Upper lobe of left lung (tissue), 6 donors: ENCODE results near the gene ARHGEF7. TPM values are rescaled to one million over a fixed set of nuclear protein-coding genes. Genes with fewer than 3 reads are reported as not detected.

Source experiments
- ATAC-seq, 2 donors: fragments of 200-7000 bp; cut with Tn5 transposase; one replicate each; pipeline ENCODE4 v1.9.1; 2022; ENCODE audit warnings: mild to moderate bottlenecking in 2 of 2, moderate library complexity in 2 of 2; ENCODE audit not compliant: low FRiP score in 2 of 2
- DNase-seq, 2 donors: peaks; one replicate each; pipeline ENCODE4 v3.0.0-alpha.2; 2019 to 2020
- H3K27ac ChIP-seq, 4 donors: fragments of 200-600 bp; sonication (generic); one replicate each; pipeline ENCODE4 v1.5.1; 2016 to 2019
- H3K27me3 ChIP-seq, 4 donors: fragments of 200-600 bp; sonication (generic); one replicate each; pipeline ENCODE4 v1.5.1; 2017 to 2019
- H3K36me3 ChIP-seq, 4 donors: fragments of 200-600 bp; sonication (generic); one replicate each; pipeline ENCODE4 v1.5.1; 2016 to 2019
- H3K4me1 ChIP-seq, 4 donors: fragments of 200-600 bp; sonication (generic); one replicate each; pipeline ENCODE4 v1.5.1; 2018 to 2019
- H3K4me3 ChIP-seq, 4 donors: fragments of 200-600 bp; sonication (generic); one replicate each; pipeline ENCODE4 v1.5.1; 2017 to 2019; ENCODE audit warnings: mild to moderate bottlenecking in 2 of 4, moderate library complexity in 1 of 4
- H3K9me3 ChIP-seq, 4 donors: fragments of 200-600 bp; sonication (generic); one replicate each; pipeline ENCODE4 v1.5.1; 2018 to 2019
- EP300 ChIP-seq, 4 donors: sonication (generic); formaldehyde crosslinking; IDR thresholded peaks; one replicate each; pipeline ENCODE4 v1.5.1; 2017; ENCODE audit warnings: antibody characterized with exemption in 4 of 4, control low read depth in 2 of 4
- POLR2A ChIP-seq, 4 donors: fragments of 450-650 bp; IDR thresholded peaks; one replicate each; pipeline ENCODE4 v1.5.1; 2016 to 2017; ENCODE audit warnings: antibody characterized with exemption in 4 of 4, mild to moderate bottlenecking in 2 of 4
- POLR2AphosphoS5 ChIP-seq, 2 donors: sonication (generic); formaldehyde crosslinking; IDR thresholded peaks; one replicate each; pipeline ENCODE4 v1.5.1; 2017; ENCODE audit warnings: antibody characterized with exemption in 2 of 2
- WGBS, 2 donors: methylation state at CpG; one replicate each; pipeline ENCODE4 v1.1.5; 2017 to 2018; 5-methylcytosine and 5-hydroxymethylcytosine counted together
- total RNA-seq, 6 donors: library from RNA; depleted of rRNA in 4 of 6; stranded (reverse); fragments of >200 nt in 4 of 6; gene quantifications; one replicate each; pipeline versions ENCODE4 v1.1.0 to v1.2.1, GENCODE V29; 2016 to 2021
- TF ChIP-seq, protein P1 (sequence below), 6 experiments: fragments of 450-650 bp in 4 of 6; fragments of 200-600 bp in 2 of 6; sonication (generic) in 2 of 6; IDR thresholded peaks; one replicate each; pipeline ENCODE4 v1.5.1; 2016 to 2019; ENCODE audit warnings: antibody characterized with exemption in 6 of 6
- donor health status: DM: no; HTN: no; CAD: no; lungs with moderate emphysema.
- donor health status: DM: no; HTN: yes; CAD: no; lungs with severe emphysema.

ARHGEF7 gene
- total RNA-seq, 6 donors from 2014 or later = 50.3 to 130 (median 67.4) TPM

DNA sequence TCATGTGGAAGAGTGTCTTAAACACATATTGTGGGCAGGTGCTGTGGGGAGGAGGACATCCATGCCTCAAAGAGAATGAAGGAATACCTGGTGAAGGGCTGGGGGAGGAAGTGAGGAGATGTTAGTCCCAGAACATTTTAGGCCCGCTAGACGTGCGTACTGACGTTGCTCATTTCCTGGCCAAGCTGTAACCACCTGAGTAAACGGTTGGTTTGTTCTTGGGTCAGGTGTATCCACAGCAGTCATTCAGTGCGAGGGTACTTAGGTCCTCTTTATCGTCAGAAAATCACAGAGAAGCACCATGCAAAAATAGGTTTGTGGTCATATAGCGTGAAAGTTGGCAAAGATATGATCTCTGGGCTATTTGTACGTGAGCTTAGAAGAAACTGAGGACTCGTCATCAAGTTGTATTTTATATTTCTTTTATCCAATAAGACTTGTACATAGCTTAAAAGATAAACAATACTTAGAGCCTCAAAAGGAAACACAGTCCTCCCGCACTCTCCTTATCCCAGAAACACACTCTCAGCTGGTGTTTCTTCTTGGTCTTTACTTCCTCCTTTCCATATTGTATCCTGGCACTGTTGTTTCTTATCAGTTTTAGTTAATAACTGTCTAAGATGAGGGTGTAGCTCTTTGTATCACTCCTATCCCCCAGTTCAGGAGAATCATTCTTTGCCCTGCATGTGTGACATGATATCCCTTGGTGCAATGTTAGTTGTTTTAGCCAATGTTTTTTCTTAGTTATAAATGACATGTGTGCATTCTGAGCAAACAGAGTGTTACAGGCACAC is 52.0 kb downstream of the ARHGEF7 start:
- Histone ChIP-seq H3K27me3 (no peaks in the 10 kb centered on the region), H3K4me1 (peaks cover 14 to 46% (median 23%) of the 10 kb centered on the region in 4 donors), H3K9me3 (no peaks in the 10 kb centered on the region), H3K36me3 (peaks cover 0 to 15% (median 3%) of the 10 kb centered on the region in 4 donors), H3K27ac (no peak overlapping the region), H3K4me3 (no peak overlapping the region)
- 73 to 74% methylated on average over 11 of the region's 11 CpGs for WGBS, 2 donors
- TF ChIP-seq POLR2AphosphoS5 (IDR thresholded peaks at IDR 0.05) = no peak
- TF ChIP-seq EP300 (IDR thresholded peaks at IDR 0.05) = no peak
- no peak for TF ChIP-seq POLR2A (IDR thresholded peaks at IDR 0.05)
- TF ChIP-seq, protein P1, sequence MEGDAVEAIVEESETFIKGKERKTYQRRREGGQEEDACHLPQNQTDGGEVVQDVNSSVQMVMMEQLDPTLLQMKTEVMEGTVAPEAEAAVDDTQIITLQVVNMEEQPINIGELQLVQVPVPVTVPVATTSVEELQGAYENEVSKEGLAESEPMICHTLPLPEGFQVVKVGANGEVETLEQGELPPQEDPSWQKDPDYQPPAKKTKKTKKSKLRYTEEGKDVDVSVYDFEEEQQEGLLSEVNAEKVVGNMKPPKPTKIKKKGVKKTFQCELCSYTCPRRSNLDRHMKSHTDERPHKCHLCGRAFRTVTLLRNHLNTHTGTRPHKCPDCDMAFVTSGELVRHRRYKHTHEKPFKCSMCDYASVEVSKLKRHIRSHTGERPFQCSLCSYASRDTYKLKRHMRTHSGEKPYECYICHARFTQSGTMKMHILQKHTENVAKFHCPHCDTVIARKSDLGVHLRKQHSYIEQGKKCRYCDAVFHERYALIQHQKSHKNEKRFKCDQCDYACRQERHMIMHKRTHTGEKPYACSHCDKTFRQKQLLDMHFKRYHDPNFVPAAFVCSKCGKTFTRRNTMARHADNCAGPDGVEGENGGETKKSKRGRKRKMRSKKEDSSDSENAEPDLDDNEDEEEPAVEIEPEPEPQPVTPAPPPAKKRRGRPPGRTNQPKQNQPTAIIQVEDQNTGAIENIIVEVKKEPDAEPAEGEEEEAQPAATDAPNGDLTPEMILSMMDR (IDR thresholded peaks at IDR 0.05) = no peak
- ATAC-seq = no peak
- DNase-seq = no peak

DNA sequence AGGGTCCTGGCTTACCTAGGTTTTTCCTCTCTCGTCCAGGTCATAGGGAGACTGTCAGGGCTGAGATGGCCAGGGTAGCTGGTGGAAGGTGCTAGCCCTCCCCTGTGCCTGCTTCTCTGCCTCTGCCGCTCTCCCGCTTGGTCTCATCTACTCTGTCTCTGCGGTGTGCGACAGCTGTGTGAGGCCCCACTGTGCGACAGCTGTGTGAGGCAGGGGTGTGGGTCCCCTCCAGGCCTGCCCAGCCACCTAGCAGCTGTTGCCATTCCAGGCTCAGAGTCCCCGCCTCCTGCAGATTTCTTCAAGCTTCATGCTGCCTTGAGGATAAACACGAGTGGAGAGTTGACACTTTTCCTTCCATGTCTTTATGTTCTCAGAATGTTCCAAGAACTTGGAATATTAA is 53.0 kb downstream of the ARHGEF7 start:
- no peak overlapping the region for H3K27ac ChIP-seq
- TF ChIP-seq, protein P1 (IDR thresholded peaks at IDR 0.05) = no peak
- H3K27me3 ChIP-seq = no peaks in the 10 kb centered on the region
- peaks cover 0 to 18% (median 6%) of the 10 kb centered on the region in 4 donors for H3K36me3 ChIP-seq
- H3K4me3 ChIP-seq = no peak overlapping the region
- peak in 1 of 2 donors; percentile 32 for DNase-seq
- peak in 1 of 2 donors; percentile 21 for ATAC-seq
- 78 to 84% methylated on average over 3 to 8 of the region's 8 CpGs for WGBS, 2 donors
- H3K9me3 ChIP-seq = no peaks in the 10 kb centered on the region
- peaks cover 14 to 43% (median 21%) of the 10 kb centered on the region in 4 donors for H3K4me1 ChIP-seq

DNA sequence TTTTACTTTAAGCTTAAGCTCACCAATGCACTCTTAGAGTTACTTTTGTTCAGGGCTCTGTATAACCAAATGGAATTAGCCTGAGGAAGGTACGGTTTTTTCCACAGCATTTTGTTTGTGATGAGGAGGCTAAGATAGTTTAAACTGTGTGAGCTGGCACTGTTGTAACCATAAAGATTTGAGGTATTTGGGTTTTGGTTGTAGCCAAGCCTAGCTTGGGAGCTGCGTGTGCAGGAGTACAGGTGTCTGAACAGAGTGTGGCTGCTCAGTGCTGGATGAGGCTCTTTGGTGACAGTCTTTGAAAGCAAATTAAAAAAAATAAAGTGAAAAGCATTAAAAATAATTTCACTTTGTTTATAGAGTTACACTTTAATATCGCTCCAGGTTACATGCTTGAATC is 56.0 kb downstream of the ARHGEF7 start:
- H3K4me1 ChIP-seq = peaks cover 11 to 28% (median 21%) of the 10 kb centered on the region in 4 donors
- TF ChIP-seq, protein P1 (IDR thresholded peaks at IDR 0.05) = no peak
- TF ChIP-seq POLR2AphosphoS5 (IDR thresholded peaks at IDR 0.05) = no peak
- TF ChIP-seq POLR2A (IDR thresholded peaks at IDR 0.05) = no peak
- TF ChIP-seq EP300 (IDR thresholded peaks at IDR 0.05) = no peak

DNA sequence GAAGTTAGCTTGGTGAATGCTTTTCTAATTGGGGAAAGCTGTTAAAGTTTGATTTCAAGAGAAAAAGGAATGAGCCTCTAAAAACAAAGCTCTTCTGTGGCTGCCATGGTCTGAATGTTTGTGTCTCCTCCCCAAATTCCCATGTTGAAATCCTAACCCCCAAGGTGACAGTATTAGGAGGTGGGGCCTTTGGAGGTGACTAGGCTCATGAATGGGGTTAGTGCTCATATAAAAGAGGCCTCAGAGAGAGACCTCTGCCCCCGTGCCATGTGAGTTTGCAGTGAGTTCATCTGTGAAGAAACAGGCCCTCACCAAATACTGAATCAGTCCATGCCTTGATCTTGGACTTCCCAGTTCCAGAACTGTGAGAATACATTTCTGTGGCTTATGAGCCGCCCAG is 56.5 kb downstream of the ARHGEF7 start:
- TF ChIP-seq POLR2AphosphoS5 (IDR thresholded peaks at IDR 0.05) (no peak), POLR2A (IDR thresholded peaks at IDR 0.05) (no peak), EP300 (IDR thresholded peaks at IDR 0.05) (no peak)
- TF ChIP-seq, protein P1 (IDR thresholded peaks at IDR 0.05) = no peak
- H3K27me3 ChIP-seq = no peaks in the 10 kb centered on the region
- H3K4me1 ChIP-seq = peaks cover 12 to 27% (median 19%) of the 10 kb centered on the region in 4 donors
- DNase-seq (no peak), ATAC-seq (no peak)
- no peak overlapping the region for H3K4me3 ChIP-seq
- H3K27ac ChIP-seq = no peak overlapping the region
- H3K9me3 ChIP-seq = no peaks in the 10 kb centered on the region
- 96 to 100% methylated on average over 2 of the region's 2 CpGs for WGBS, 2 donors
- H3K36me3 ChIP-seq = peaks cover 0 to 18% (median 5%) of the 10 kb centered on the region in 4 donors

More for the DNA sequence above, 56.0 kb downstream of the ARHGEF7 start:
- no peak overlapping the region for H3K4me3 ChIP-seq
- WGBS, 2 donors = 83 to 90% methylated on average over 3 of the region's 3 CpGs
- no peaks in the 10 kb centered on the region for H3K27me3 ChIP-seq
- DNase-seq (no peak), ATAC-seq (no peak)
- H3K36me3 ChIP-seq = peaks cover 0 to 18% (median 5%) of the 10 kb centered on the region in 4 donors
- no peaks in the 10 kb centered on the region for H3K9me3 ChIP-seq
- H3K27ac ChIP-seq = no peak overlapping the region
